ENCODE measurements around the gene DCTN2. TPM values are rescaled to one million over a fixed set of nuclear protein-coding genes. Genes with fewer than 3 reads are reported as not detected.

DCTN2 gene
- total and polyA plus RNA-seq, 2 donors (not counting 1 experiment from before 2014, with no cell fraction given), result 59.4 to 94.3 TPM

DNA sequence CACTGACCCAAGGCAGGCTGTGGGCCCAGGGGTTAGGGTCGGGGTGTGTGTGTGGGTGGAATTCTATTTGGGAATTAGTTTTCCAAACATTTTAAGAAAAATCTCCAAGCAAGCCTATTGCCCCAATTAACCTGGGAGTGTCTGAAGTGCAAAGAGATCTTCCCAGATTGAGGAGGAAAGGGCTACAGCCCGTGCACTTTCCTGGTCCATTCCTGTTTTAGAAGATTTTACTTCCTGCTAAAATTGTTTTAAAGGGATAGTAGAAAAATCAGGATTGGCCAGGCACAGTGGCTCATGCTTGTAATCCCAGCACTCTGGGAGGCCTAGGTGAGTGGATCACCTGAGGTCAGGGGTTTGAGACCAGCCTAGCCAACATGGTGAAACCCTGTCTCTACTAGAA lies 5.3 kb downstream of the DCTN2 start:
- H3K36me3 ChIP-seq (replicated peaks in 1 of 2; ENCODE audit: control extremely low read depth in 1 of 2, control insufficient read depth in 1 of 2, extremely low read depth in 1 of 2, insufficient read depth in 2 of 2, low read length in 1 of 2), result peaks cover 2 to 31% of the 10 kb centered on the region in 2 experiments
- no peaks in the 10 kb centered on the region for H3K9me3 Mint-ChIP-seq (ENCODE audit: insufficient read depth)
- no peaks in the 10 kb centered on the region for H3K27me3 Mint-ChIP-seq
- H3K4me3 ChIP-seq (ENCODE audit: control extremely low read depth in 1 of 5, extremely low read depth in 1 of 5, insufficient read depth in 1 of 5, low read depth in 2 of 5, low read length in 4 of 5), result no peak overlapping the region
- WGBS (ENCODE audit: insufficient coverage), result 100% methylated on average over 1 of the region's 2 CpGs
- H3K4me1 ChIP-seq (ENCODE audit: control insufficient read depth in 2 of 2, insufficient read depth in 2 of 2, low read length in 2 of 2), result peaks cover 8 to 11% of the 10 kb centered on the region in 2 donors
- peaks cover 26% of the 10 kb centered on the region for H3K4me1 Mint-ChIP-seq
- H3K9ac ChIP-seq (ENCODE audit: low read length), result no peak overlapping the region
- TF ChIP-seq CTCF (IDR thresholded peaks at IDR 0.05), result no peak
- peaks cover 9% of the 10 kb centered on the region for H3K79me2 ChIP-seq (ENCODE audit: control insufficient read depth, insufficient read depth, low read length)
- no peak overlapping the region for H3K27ac ChIP-seq (ENCODE audit: low read length in 2 of 2)
- no peaks in the 10 kb centered on the region for H4K20me1 ChIP-seq (ENCODE audit: control insufficient read depth, insufficient read depth, low read length, poor library complexity, severe bottlenecking)
- ChIA-PET CTCF (no interaction called here), POLR2A (no interaction called here)
- H3K4me2 ChIP-seq (replicated peaks; ENCODE audit: low read depth, low read length, poor library complexity, severe bottlenecking), result no peak overlapping the region
- H3K9me3 ChIP-seq (ENCODE audit: control extremely low read depth in 1 of 3, control insufficient read depth in 2 of 3, insufficient read depth in 1 of 3, low read length in 2 of 3), result no peaks in the 10 kb centered on the region
- H3K4me3 Mint-ChIP-seq, result no peak overlapping the region
- no peak for DNase-seq
- H3K27me3 ChIP-seq (replicated peaks in 1 of 4; ENCODE audit: control extremely low read depth in 1 of 4, control insufficient read depth in 3 of 4, insufficient read depth in 4 of 4, low read length in 3 of 4), result no peaks in the 10 kb centered on the region
- intact Hi-C loops (cut with micrococcal nuclease), result no loop called here
- no peak overlapping the region for H3K27ac Mint-ChIP-seq
- H2AFZ ChIP-seq (ENCODE audit: insufficient read depth, low read depth, low read length, poor library complexity, severe bottlenecking), result no peak overlapping the region
- ATAC-seq (ENCODE audit: low read depth), result no peak

DNA sequence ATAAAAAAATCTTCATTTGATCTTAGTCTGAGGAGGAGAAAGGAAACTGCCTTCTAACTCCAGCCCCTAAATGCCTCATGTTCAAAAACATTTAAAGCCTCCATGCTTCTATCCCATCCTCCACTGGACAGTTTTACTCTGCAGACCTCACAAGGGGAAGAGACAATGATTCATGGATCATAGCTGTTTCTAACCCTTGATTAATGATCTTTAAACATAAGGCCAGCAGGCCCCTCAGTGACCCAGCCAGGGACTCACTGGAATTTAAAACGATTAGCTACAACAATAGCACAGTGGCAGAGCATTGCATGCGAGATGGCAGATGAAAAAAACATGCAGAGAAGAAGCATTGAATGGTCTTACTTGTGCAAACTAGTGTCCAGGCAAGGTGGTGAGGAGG lies 6.0 kb downstream of the DCTN2 start:
- Histone ChIP-seq H3K4me3 (ENCODE audit: control extremely low read depth in 1 of 5, extremely low read depth in 1 of 5, insufficient read depth in 1 of 5, low read depth in 2 of 5, low read length in 4 of 5) (no peak overlapping the region), H3K9ac (ENCODE audit: low read length) (no peak overlapping the region), H3K4me1 (ENCODE audit: control insufficient read depth in 2 of 2, insufficient read depth in 2 of 2, low read length in 2 of 2) (peaks cover 2 to 5% of the 10 kb centered on the region in 2 donors), H3K4me2 (replicated peaks; ENCODE audit: low read depth, low read length, poor library complexity, severe bottlenecking) (no peak overlapping the region), H3K27ac (ENCODE audit: low read length in 2 of 2) (no peak overlapping the region), H2AFZ (ENCODE audit: insufficient read depth, low read depth, low read length, poor library complexity, severe bottlenecking) (no peak overlapping the region), H3K36me3 (replicated peaks in 1 of 2; ENCODE audit: control extremely low read depth in 1 of 2, control insufficient read depth in 1 of 2, extremely low read depth in 1 of 2, insufficient read depth in 2 of 2, low read length in 1 of 2) (peaks cover 2 to 38% of the 10 kb centered on the region in 2 experiments), H3K79me2 (ENCODE audit: control insufficient read depth, insufficient read depth, low read length) (peaks cover 3% of the 10 kb centered on the region), H4K20me1 (ENCODE audit: control insufficient read depth, insufficient read depth, low read length, poor library complexity, severe bottlenecking) (no peaks in the 10 kb centered on the region), H3K27me3 (replicated peaks in 1 of 4; ENCODE audit: control extremely low read depth in 1 of 4, control insufficient read depth in 3 of 4, insufficient read depth in 4 of 4, low read length in 3 of 4) (no peaks in the 10 kb centered on the region), H3K9me3 (ENCODE audit: control extremely low read depth in 1 of 3, control insufficient read depth in 2 of 3, insufficient read depth in 1 of 3, low read length in 2 of 3) (no peaks in the 10 kb centered on the region)
- no CpG with 5 or more reads among the region's 2 CpGs for whole genome bisulfite sequencing (ENCODE audit: insufficient coverage)
- H3K27ac Mint-ChIP-seq, result no peak overlapping the region
- intact Hi-C loops (cut with micrococcal nuclease), result no loop called here
- CTCF ChIA-PET, result no interaction called here
- no peaks in the 10 kb centered on the region for H3K27me3 Mint-ChIP-seq
- no peak for ATAC-seq (ENCODE audit: low read depth)
- POLR2A ChIA-PET, result no interaction called here
- peaks cover 20% of the 10 kb centered on the region for H3K4me1 Mint-ChIP-seq
- no peak for DNase-seq
- no peaks in the 10 kb centered on the region for H3K9me3 Mint-ChIP-seq (ENCODE audit: insufficient read depth)
- no peak for TF ChIP-seq EZH2 (IDR thresholded peaks at IDR 0.05; ENCODE audit: borderline replicate concordance, insufficient read depth, low read depth, low read length, poor library complexity, severe bottlenecking)
- no peak for TF ChIP-seq CTCF (IDR thresholded peaks at IDR 0.05)
- no peak overlapping the region for H3K4me3 Mint-ChIP-seq
